A549 (cell line): ENCODE measurements around the gene HDAC7. TPM values are rescaled to one million over a fixed set of nuclear protein-coding genes. Genes with fewer than 3 reads are reported as not detected.
A peak's percentile ranks its signal among the peaks of the same experiment; 100 is the strongest.

Experiments
- ATAC-seq, 2 experiments: fragments of 200-7000 bp in 1 of 2; fragments of >200 bp in 1 of 2; cut with Nextera tagmentation in 1 of 2; cut with Tn5 transposase in 1 of 2; 3 replicates each; pipeline versions ENCODE4 v1.8.0 to v1.9.1; 2018 to 2020; ENCODE audit warnings: mild to moderate bottlenecking in 1 of 2, moderate library complexity in 1 of 2
- CTCF ChIA-PET: fragments of 300-600 bp; sonication (Branson Sonifier 250); formaldehyde crosslinking; extraction: SDS; loops from one replicate; lab custom pipeline; 2021; ENCODE audit warnings: antibody characterized with exemption, inconsistent platforms; lab: Yijun Ruan, JAX
- POLR2A ChIA-PET: fragments of 350-600 bp; formaldehyde crosslinking; extraction: SDS; loops from one replicate; lab custom pipeline; 2021; ENCODE audit warnings: antibody characterized with exemption, inconsistent platforms; lab: Yijun Ruan, JAX
- DNase-seq, 2 experiments: peaks; one replicate each; pipeline versions ENCODE4 v3.0.0 to v3.0.0-alpha.2; 2011 to 2016; ENCODE audit warnings: low read depth in 1 of 2, low spot score in 1 of 2
- FAIRE-seq: peaks from 2 replicates; lab custom pipeline; 2011; peaks lifted over from hg19 to GRCh38; lab: Jason Lieb, UNC
- H3K27ac ChIP-seq, 2 experiments: fragments of >200 bp; sonication (Bioruptor Twin); formaldehyde crosslinking; 3 replicates each; pipeline ENCODE4 v1.5.1; 2016 to 2017
- H3K4me1 ChIP-seq: fragments of >200 bp; sonication (Bioruptor Twin); formaldehyde crosslinking; 3 replicates; pipeline ENCODE4 v1.6.1; 2016
- H3K4me2 ChIP-seq: fragments of >200 bp; sonication (Bioruptor Twin); formaldehyde crosslinking; 3 replicates; pipeline ENCODE4 v1.6.1; 2016
- H3K4me3 ChIP-seq: fragments of >200 bp; sonication (Bioruptor Twin); formaldehyde crosslinking; 3 replicates; pipeline ENCODE4 v1.5.1; 2016
- H3K9me3 ChIP-seq: fragments of >200 bp; sonication (Bioruptor Twin); formaldehyde crosslinking; 3 replicates; pipeline ENCODE4 v1.6.1; 2016
- BCL3 ChIP-seq: fragments of >200 bp; sonication (Bioruptor Twin); formaldehyde crosslinking; IDR thresholded peaks from 3 replicates; pipeline ENCODE4 v1.6.1; 2016
- CEBPB ChIP-seq, 2 experiments: fragments of >200 bp in 1 of 2; sonication (Bioruptor Twin) in 1 of 2; formaldehyde crosslinking in 1 of 2; IDR thresholded peaks; 2 replicates each; pipeline ENCODE4 v1.6.1; 2012 to 2016
- CHD4 ChIP-seq: fragments of 200-600 bp; sonication (generic); IDR thresholded peaks from 2 replicates; pipeline ENCODE4 v1.6.1; 2016; ENCODE audit warnings: antibody characterized with exemption, mild to moderate bottlenecking, borderline replicate concordance
- EHF ChIP-seq: fragments of 250-450 bp; sonication (Bioruptor Pico); IDR thresholded peaks from 2 replicates; pipeline ENCODE4 v1.5.0; 2020; ENCODE audit warnings: mild to moderate bottlenecking
- EHMT2 ChIP-seq: fragments of 200-600 bp; sonication (generic); IDR thresholded peaks from 2 replicates; pipeline ENCODE4 v1.6.1; 2016; ENCODE audit warnings: antibody characterized with exemption, low read depth, mild to moderate bottlenecking, moderate library complexity
- ELK1 ChIP-seq: fragments of 150-350 bp; IDR thresholded peaks from 2 replicates; pipeline ENCODE4 v1.6.1; 2014; ENCODE audit warnings: low read depth, mild to moderate bottlenecking, low read length
- ESRRA ChIP-seq: fragments of 150-350 bp; IDR thresholded peaks from 2 replicates; pipeline ENCODE4 v1.6.1; 2014; ENCODE audit warnings: mild to moderate bottlenecking, low read length, borderline replicate concordance
- FOSL2 ChIP-seq, 2 experiments: fragments of 450-650 bp in 1 of 2; fragments of >200 bp in 1 of 2; sonication (Bioruptor Twin) in 1 of 2; formaldehyde crosslinking; IDR thresholded peaks; 2 replicates each; pipeline versions ENCODE4 v1.5.0 to v1.6.1; 2016 to 2020; ENCODE audit warnings: mild to moderate bottlenecking in 1 of 2, moderate library complexity in 1 of 2
- FOXS1 ChIP-seq: fragments of 250-450 bp; sonication (Bioruptor Pico); IDR thresholded peaks from 2 replicates; pipeline ENCODE4 v1.5.0; 2020; ENCODE audit warnings: mild to moderate bottlenecking, moderate library complexity
- HEYL ChIP-seq: fragments of 250-450 bp; sonication (Bioruptor Pico); IDR thresholded peaks from 2 replicates; pipeline ENCODE4 v1.8.0; 2021; ENCODE audit warnings: mild to moderate bottlenecking, moderate library complexity
- HOXA7 ChIP-seq: fragments of 250-450 bp; sonication (Bioruptor Pico); IDR thresholded peaks from 2 replicates; pipeline ENCODE4 v1.5.0; 2020; ENCODE audit warnings: mild to moderate bottlenecking, moderate library complexity
- HOXB13 ChIP-seq: fragments of 250-450 bp; sonication (Bioruptor Pico); IDR thresholded peaks from 2 replicates; pipeline ENCODE4 v1.5.0; 2020; ENCODE audit warnings: low read depth, mild to moderate bottlenecking, moderate library complexity
- JUN ChIP-seq, 2 experiments: fragments of >200 bp; sonication (Bioruptor Twin); formaldehyde crosslinking; IDR thresholded peaks; 2 replicates in 1 of 2; 3 replicates in 1 of 2; pipeline ENCODE4 v1.6.1; 2016 to 2017
- KDM5A ChIP-seq: fragments of 200-600 bp; sonication (generic); IDR thresholded peaks from 2 replicates; pipeline ENCODE4 v1.6.1; 2016; ENCODE audit warnings: antibody characterized with exemption, mild to moderate bottlenecking
- MAFK ChIP-seq: fragments of 450-650 bp; IDR thresholded peaks from 2 replicates; pipeline ENCODE4 v1.6.1; 2014; ENCODE audit not compliant: partially characterized antibody
- MYC ChIP-seq: IDR thresholded peaks from 2 replicates; pipeline ENCODE4 v1.6.1; 2012; ENCODE audit warnings: mild to moderate bottlenecking, inconsistent platforms, low read length, improper control_type of control experiment, borderline replicate concordance
- NR3C1 ChIP-seq: fragments of >200 bp; sonication (Bioruptor Twin); formaldehyde crosslinking; IDR thresholded peaks from 3 replicates; pipeline ENCODE4 v1.6.1; 2017
- PHF8 ChIP-seq: fragments of 200-600 bp; sonication (generic); IDR thresholded peaks from 2 replicates; pipeline ENCODE4 v1.6.1; 2016; ENCODE audit warnings: low read depth, mild to moderate bottlenecking, antibody characterized with exemption, moderate library complexity, borderline replicate concordance
- POLR2A ChIP-seq: IDR thresholded peaks from 2 replicates; pipeline ENCODE4 v1.6.1; 2012; ENCODE audit warnings: mild to moderate bottlenecking, low read length
- RAD21 ChIP-seq, 2 experiments: fragments of >200 bp in 1 of 2; sonication (Bioruptor Twin) in 1 of 2; formaldehyde crosslinking in 1 of 2; IDR thresholded peaks in 1 of 2; conservative IDR thresholded peaks in 1 of 2; 2 replicates in 1 of 2; 3 replicates in 1 of 2; pipeline ENCODE4 v1.6.1; 2012 to 2018; ENCODE audit warnings: inconsistent platforms in 1 of 2
- RNF2 ChIP-seq: fragments of 200-600 bp; sonication (generic); IDR thresholded peaks from 2 replicates; pipeline ENCODE4 v1.6.1; 2016; ENCODE audit warnings: low read depth, mild to moderate bottlenecking, antibody characterized with exemption, moderate library complexity, borderline replicate concordance
- SREBF2 ChIP-seq: fragments of 450-650 bp; IDR thresholded peaks from 2 replicates; pipeline ENCODE4 v1.6.1; 2014; ENCODE audit warnings: mild to moderate bottlenecking, moderate library complexity
- TP53 ChIP-seq: fragments of 250-450 bp; sonication (Bioruptor Pico); IDR thresholded peaks from 2 replicates; pipeline ENCODE4 v1.5.0; 2021; ENCODE audit warnings: mild to moderate bottlenecking, moderate library complexity
- ZFP36 ChIP-seq: fragments of 450-650 bp; IDR thresholded peaks from 2 replicates; pipeline ENCODE4 v1.6.1; 2014; ENCODE audit warnings: borderline replicate concordance; ENCODE audit not compliant: partially characterized antibody
- ZNF302 ChIP-seq: fragments of 250-450 bp; sonication (Bioruptor Pico); IDR thresholded peaks from 2 replicates; pipeline ENCODE4 v1.9.0; 2021; ENCODE audit warnings: inconsistent platforms, mild to moderate bottlenecking, moderate library complexity
- ZSCAN20 ChIP-seq: fragments of 250-450 bp; sonication (Bioruptor Pico); IDR thresholded peaks from 2 replicates; pipeline ENCODE4 v1.8.0; 2022; ENCODE audit warnings: mild to moderate bottlenecking, moderate library complexity
- WGBS: methylation state at CpG from one replicate; pipeline ENCODE4 v1.1.6; 2017; ENCODE audit errors: missing lambda C conversion rate; 5-methylcytosine and 5-hydroxymethylcytosine counted together
- polyA plus RNA-seq, 4 experiments: library from polyadenylated mRNA; depleted of rRNA in 3 of 4; stranded (reverse); fragments of >200 nt; fragmentation: RNase III in 1 of 4; extraction: RNeasy Plus Mini Kit Qiagen cat#74134 plus additional on column Dnase treatment in 1 of 4; gene quantifications; 2 replicates in 3 of 4; 3 replicates in 1 of 4; pipeline ENCODE4 v1.2.3, GENCODE V29; 2011 to 2017

HDAC7 gene
- polyA plus RNA-seq, 2 of the 4 experiments (the other 2 are of a cell fraction), result 17.2 to 36.0 TPM

GRCh38 chr12:47856094-47856493 lies 36.4 kb upstream of the HDAC7 start:
- WGBS, result 77% methylated on average over 1 of the region's 1 CpG
- no peak overlapping the region for H3K4me2 ChIP-seq
- CTCF ChIA-PET, result interaction anchor here (0.9 to 2.7 kb wide), 6 partner anchors 14 to 141 kb away, joined by 3 to 16 read pairs (median 3); no protein-coding TSS in a partner anchor
- no peaks in the 10 kb centered on the region for H3K9me3 ChIP-seq
- TF ChIP-seq ELK1, result no peak
- TF ChIP-seq, all 56 proteins: peak for 0
- peaks cover under 1% of the 10 kb centered on the region; the same call in 1 of the 3 replicates for H3K4me1 ChIP-seq
- no peak overlapping the region for H3K27ac ChIP-seq
- ATAC-seq, result no peak
- POLR2A ChIA-PET, result no interaction called here
- H3K4me3 ChIP-seq, result no peak overlapping the region
- DNase-seq, result no peak
- no peak for FAIRE-seq

GRCh38 chr12:47855502-47855901 lies 35.8 kb upstream of the HDAC7 start:
- FAIRE-seq (no peak), DNase-seq (no peak)
- no peak overlapping the region for H3K4me2 ChIP-seq
- POLR2A ChIA-PET, result no interaction called here
- no peak for TF ChIP-seq HOXA7 (CRISPR knock-in tag)
- TF ChIP-seq BCL3, result no peak
- TF ChIP-seq ZNF302 (CRISPR knock-in tag), result no peak
- TF ChIP-seq EHMT2, result no peak
- TF ChIP-seq MYC, result no peak
- no peak for TF ChIP-seq EHF (CRISPR knock-in tag)
- TF ChIP-seq JUN (IDR thresholded peaks at IDR 0.05), result no peak
- TF ChIP-seq, all 56 proteins: peak for 0
- CTCF ChIA-PET, result interaction anchor here (0.6 to 2.7 kb wide), 9 partner anchors 14 to 763 kb away, joined by 3 to 16 read pairs (median 3); no protein-coding TSS in a partner anchor
- Histone ChIP-seq H3K27ac (no peak overlapping the region), H3K4me1 (peaks cover 7% of the 10 kb centered on the region; the same call in 2 of the 3 replicates), H3K9me3 (no peaks in the 10 kb centered on the region), H3K4me3 (no peak overlapping the region)
- WGBS, result 56% methylated on average over 2 of the region's 2 CpGs
- peak; percentile 34 to 38; a peak in 2 of 6 replicates for ATAC-seq

- ATAC-seq, result no peak
- TF ChIP-seq CEBPB (IDR thresholded peaks at IDR 0.05) (no peak), NR3C1 (no peak), POLR2A (no peak), FOSL2 (IDR thresholded peaks at IDR 0.05) (no peak), FOSL2 (CRISPR knock-in tag; IDR thresholded peaks at IDR 0.05) (no peak), ZFP36 (no peak)
- H3K9me3 ChIP-seq, result no peaks in the 10 kb centered on the region
- H3K4me1 ChIP-seq, result peaks cover 11% of the 10 kb centered on the region; the same call in 2 of the 3 replicates
- no peak overlapping the region for H3K4me2 ChIP-seq
- 88% methylated on average over 5 of the region's 5 CpGs for WGBS
- no peak overlapping the region for H3K4me3 ChIP-seq
- DNase-seq, result no peak
- POLR2A ChIA-PET, result no interaction called here
- FAIRE-seq, result no peak
- no peak overlapping the region for H3K27ac ChIP-seq
- CTCF ChIA-PET, result interaction anchor here (1.0 to 31.0 kb wide), 3 partner anchors 12 to 112 kb away, joined by 4 to 1532 read pairs (median 4); partner anchors contain the start of genes HDAC7 and SLC48A1
These were observed 34.8 kb upstream of the HDAC7 start for GRCh38 chr12:47854531-47854930.

- ATAC-seq, result peak in 1 of 2 experiments; percentile 49; a peak in 3 of 6 replicates
- no peak overlapping the region for H3K4me2 ChIP-seq
- no peak for DNase-seq
- CTCF ChIA-PET, result interaction anchor here (0.9 to 31.0 kb wide), 3 partner anchors 15 to 138 kb away, joined by 3 to 1532 read pairs (median 118); partner anchors contain the start of genes HDAC7 and SLC48A1
- H3K4me1 ChIP-seq, result peaks cover 11% of the 10 kb centered on the region; the same call in 2 of the 3 replicates
- no peak overlapping the region for H3K27ac ChIP-seq
- H3K4me3 ChIP-seq, result no peak overlapping the region
- H3K9me3 ChIP-seq, result no peaks in the 10 kb centered on the region
- no peak for FAIRE-seq
- WGBS, result 57% methylated on average over 10 of the region's 10 CpGs
- POLR2A ChIA-PET, result no interaction called here
- no peak for TF ChIP-seq JUN (IDR thresholded peaks at IDR 0.05)
- no peak for TF ChIP-seq KDM5A
- no peak for TF ChIP-seq ZSCAN20 (CRISPR knock-in tag)
- no peak for TF ChIP-seq SREBF2
- TF ChIP-seq HOXB13 (CRISPR knock-in tag), result no peak
- TF ChIP-seq HEYL (CRISPR knock-in tag), result no peak
- no peak for TF ChIP-seq FOXS1 (CRISPR knock-in tag)
- no peak for TF ChIP-seq PHF8
- no peak for TF ChIP-seq ESRRA
- no peak for TF ChIP-seq MAFK
- no peak for TF ChIP-seq ELK1
- no peak for TF ChIP-seq CHD4
- TF ChIP-seq ZFP36, result no peak
- no peak for TF ChIP-seq RNF2
- no peak for TF ChIP-seq TP53 (CRISPR knock-in tag)
- no peak for TF ChIP-seq RAD21 (conservative IDR thresholded peaks at IDR 0.05 in 1 of 2, IDR thresholded peaks at IDR 0.05 in 1 of 2)
These were observed 32.4 kb upstream of the HDAC7 start for GRCh38 chr12:47852096-47852571.
